GM06990 (cell line): Measurements from ENCODE around the gene ASPHD2.
"Not testable (repeated sequence)": the region's sequence is repeated elsewhere in the genome, so short reads cannot be mapped to it uniquely, and the experiment has no call there.

Experiments
- DNase-seq: peaks from one replicate; pipeline ENCODE4 v3.0.0-alpha.2; 2011; ENCODE audit not compliant: insufficient read length; ENCODE audit errors: extremely low read depth
- H3K27me3 ChIP-seq: replicated peaks from 2 replicates; pipeline ENCODE4 v1.6.0; 2011; ENCODE audit warnings: low read length; ENCODE audit not compliant: control insufficient read depth, insufficient read depth
- H3K36me3 ChIP-seq: 2 replicates; pipeline ENCODE4 v1.5.1; 2011; ENCODE audit warnings: low read length; ENCODE audit not compliant: control insufficient read depth, insufficient read depth
- H3K4me3 ChIP-seq: replicated peaks from 2 replicates; pipeline ENCODE4 v1.5.1; 2011; ENCODE audit warnings: low read depth, mild to moderate bottlenecking, control low read depth, low read length
- TF ChIP-seq, protein P1 (sequence below): IDR thresholded peaks from 2 replicates; pipeline ENCODE4 v1.5.1; 2011; ENCODE audit warnings: low read length, control low read depth, mild to moderate bottlenecking, inconsistent platforms; ENCODE audit not compliant: insufficient read depth, poor library complexity, severe bottlenecking

ASPHD2 gene

DNA sequence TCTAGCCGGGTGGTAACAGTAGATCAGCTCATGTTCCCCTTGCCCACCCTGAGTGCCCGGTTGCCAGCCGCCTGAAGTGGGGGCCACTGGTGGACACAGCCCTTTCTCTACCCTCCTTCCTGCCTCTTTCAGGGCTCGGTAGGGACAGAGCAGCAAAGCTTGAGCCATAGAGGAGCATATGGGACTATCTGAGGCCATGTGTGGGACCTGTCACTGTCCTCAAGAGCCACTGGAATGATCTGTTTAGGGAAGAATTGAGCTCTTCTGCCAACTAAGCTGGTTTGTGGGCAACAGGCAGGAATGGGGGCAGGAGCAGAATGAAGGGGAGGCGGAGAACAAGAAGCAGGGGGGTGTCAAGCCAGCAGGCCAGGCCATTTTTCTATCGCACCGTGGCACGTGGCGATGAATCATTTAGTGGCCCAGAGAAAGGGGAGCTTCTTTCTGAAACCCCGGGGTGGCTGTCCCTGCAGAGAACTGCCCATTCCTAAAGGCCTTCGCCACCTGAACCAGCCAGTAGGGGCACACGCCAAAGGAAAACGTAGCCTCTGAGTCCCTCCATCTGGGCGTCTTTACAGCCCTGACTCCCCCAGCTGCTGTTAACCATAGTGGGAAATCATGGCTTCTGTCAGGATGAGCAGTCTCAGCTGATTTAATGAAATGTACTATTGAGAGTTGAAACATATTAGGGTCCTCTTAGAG, 8.8 kb downstream of the ASPHD2 start:
- Histone ChIP-seq H3K27me3 (no peaks in the 10 kb centered on the region), H3K36me3 (peaks cover 16% of the 10 kb centered on the region), H3K4me3 (no peak overlapping the region)
- TF ChIP-seq, protein P1, sequence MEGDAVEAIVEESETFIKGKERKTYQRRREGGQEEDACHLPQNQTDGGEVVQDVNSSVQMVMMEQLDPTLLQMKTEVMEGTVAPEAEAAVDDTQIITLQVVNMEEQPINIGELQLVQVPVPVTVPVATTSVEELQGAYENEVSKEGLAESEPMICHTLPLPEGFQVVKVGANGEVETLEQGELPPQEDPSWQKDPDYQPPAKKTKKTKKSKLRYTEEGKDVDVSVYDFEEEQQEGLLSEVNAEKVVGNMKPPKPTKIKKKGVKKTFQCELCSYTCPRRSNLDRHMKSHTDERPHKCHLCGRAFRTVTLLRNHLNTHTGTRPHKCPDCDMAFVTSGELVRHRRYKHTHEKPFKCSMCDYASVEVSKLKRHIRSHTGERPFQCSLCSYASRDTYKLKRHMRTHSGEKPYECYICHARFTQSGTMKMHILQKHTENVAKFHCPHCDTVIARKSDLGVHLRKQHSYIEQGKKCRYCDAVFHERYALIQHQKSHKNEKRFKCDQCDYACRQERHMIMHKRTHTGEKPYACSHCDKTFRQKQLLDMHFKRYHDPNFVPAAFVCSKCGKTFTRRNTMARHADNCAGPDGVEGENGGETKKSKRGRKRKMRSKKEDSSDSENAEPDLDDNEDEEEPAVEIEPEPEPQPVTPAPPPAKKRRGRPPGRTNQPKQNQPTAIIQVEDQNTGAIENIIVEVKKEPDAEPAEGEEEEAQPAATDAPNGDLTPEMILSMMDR = no peak
- DNase-seq = no peak

DNA sequence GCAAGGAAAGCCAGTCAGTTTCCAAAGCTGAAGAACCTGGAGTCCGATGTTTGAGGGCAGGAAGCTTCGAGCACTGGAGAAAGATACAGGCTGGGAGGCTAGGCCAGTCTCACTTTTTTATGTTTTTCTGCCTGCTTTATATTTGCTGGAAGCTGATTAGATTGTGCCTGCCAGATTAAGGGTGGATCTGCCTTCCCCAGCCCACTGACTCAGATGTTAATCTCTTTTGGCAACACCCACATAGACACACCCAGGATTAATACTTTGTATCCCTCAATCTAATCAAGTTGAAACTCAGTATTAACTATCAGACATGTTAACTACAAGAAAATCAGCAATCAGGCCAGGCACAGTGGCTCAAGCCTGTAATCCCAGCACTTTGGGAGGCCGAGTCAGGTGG, 9.7 kb downstream of the ASPHD2 start:
- H3K27me3 ChIP-seq, DNase-seq, H3K4me3 ChIP-seq: not testable (repeated sequence)
- peaks cover 15% of the 10 kb centered on the region for H3K36me3 ChIP-seq

DNA sequence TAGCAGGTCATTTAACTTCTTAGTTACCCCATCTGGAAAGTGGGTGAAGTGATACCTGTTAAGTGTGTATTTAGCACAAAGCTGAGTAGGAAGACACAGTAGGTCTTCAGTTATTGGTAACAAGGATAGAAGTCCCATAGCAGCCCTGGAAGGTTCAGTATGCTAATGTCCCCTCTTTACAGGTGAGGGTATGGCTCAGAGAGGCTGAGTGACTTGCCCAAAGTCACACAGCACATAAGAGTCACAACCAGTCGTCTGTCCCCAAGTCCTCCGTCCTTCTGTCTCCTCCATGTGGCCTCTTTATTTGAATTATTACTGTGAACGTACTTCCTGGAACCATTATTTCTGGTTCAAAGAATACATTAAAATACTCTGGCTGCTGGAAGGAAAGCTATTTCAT, 10.5 kb downstream of the ASPHD2 start:
- no peak for DNase-seq
- TF ChIP-seq, protein P1 = no peak
- H3K36me3 ChIP-seq = peaks cover 9% of the 10 kb centered on the region
- H3K4me3 ChIP-seq = no peak overlapping the region
- no peaks in the 10 kb centered on the region for H3K27me3 ChIP-seq

DNA sequence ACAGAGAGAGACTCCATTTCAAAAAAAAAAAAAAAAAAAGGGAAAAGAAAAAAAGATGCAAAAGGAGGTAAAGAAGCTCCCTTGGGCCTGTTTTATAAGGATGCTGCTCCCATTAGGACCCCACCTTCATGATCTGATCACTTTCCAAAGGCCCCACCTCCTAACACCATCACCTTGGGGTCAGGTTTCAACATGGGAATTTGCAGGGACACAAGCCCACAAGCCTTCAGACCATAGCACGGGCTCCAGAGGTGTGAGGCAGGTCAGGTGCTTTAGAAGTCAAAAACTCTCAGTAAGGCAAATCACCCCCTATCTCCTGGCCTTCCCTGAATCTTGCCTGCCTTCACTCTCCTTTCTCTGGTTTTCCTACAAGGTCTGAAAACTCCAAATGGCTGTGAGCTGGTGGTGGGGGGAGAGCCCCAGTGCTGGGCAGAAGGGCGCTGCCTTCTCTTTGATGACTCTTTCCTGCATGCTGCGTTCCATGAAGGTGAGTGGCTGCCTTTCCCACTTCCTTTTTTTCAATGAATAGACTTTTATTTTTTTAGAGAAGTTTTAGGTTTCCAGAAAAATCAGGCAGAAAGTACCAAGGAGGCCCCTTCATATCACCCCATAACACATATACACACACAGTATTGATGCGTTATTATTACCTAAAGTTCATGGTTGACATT, 13.2 kb downstream of the ASPHD2 start:
- no peak overlapping the region for H3K4me3 ChIP-seq
- H3K27me3 ChIP-seq = no peaks in the 10 kb centered on the region
- peaks cover 7% of the 10 kb centered on the region for H3K36me3 ChIP-seq
- no peak for DNase-seq
- TF ChIP-seq, protein P1 = no peak

DNA sequence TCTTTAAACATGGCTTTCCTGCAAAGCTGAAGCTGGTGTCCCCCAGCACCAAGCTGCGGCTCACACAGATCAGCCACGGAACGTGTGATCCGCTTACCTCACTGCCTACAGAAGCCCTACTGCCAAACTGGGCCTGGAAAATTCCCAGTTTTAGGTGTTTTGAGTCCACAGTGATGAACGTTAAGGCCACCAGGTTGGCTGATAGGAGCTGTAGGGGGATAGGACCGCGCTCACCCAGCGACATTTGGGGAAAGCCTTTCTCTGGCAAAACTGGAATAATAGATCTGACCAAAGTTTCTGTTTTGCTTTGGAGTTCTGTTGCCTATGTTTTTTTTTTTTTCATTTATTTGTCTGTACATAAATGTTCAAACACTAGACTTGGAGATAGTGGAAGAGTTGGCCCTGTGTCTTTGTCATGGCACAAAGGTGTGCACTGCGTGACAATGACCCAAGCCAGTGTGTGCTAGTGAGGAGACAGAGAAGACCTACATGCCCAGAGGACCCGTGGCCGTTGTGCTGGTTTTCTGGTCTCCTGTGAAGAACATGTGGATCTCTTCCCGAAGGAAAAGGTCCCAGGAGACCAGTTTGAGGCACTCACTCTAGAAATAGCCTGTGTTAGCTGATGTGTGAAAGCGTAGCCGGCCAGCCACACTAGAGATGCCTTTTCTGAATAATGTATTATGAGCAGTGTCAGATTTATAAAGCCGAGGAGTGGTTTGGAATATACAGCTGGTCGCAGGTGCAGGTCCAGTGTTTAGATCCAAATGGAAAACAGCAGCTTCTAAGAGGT, 15.0 kb downstream of the ASPHD2 start:
- H3K27me3 ChIP-seq = no peaks in the 10 kb centered on the region
- DNase-seq = no peak
- peaks cover 6% of the 10 kb centered on the region for H3K36me3 ChIP-seq
- H3K4me3 ChIP-seq = no peak overlapping the region
- TF ChIP-seq, protein P1 = no peak

DNA sequence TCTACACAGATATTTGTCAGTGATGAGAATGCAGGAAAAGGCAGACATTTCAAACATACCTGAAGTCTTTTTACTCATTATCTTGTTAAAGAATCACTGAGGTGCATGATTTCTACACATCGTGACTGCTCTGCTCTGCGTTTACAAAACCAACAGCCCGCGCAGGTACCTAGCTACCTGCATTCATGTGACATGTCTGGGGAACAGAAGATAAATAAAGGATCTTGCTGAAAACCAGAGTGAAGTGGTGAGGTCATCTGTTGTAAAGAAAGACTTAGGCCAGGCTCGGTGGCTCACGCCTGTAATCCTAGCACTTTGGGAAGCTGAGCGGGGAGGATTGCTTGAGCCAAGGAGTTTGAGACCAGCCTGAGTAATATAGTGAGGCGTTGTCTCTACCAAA, 15.7 kb downstream of the ASPHD2 start:
- Histone ChIP-seq H3K27me3 (no peaks in the 10 kb centered on the region), H3K36me3 (peaks cover 6% of the 10 kb centered on the region), H3K4me3 (no peak overlapping the region)
- TF ChIP-seq, protein P1 = no peak
- DNase-seq = no peak
